Embryonic facial prominence (tissue), 1 donor: ENCODE data around the gene TLE1.

ENCODE experiments used
- DNase-seq: peaks from one replicate; pipeline ENCODE4 v3.0.0-alpha.2; 2016; ENCODE audit errors: extremely low spot score

The TLE1 gene

DNA sequence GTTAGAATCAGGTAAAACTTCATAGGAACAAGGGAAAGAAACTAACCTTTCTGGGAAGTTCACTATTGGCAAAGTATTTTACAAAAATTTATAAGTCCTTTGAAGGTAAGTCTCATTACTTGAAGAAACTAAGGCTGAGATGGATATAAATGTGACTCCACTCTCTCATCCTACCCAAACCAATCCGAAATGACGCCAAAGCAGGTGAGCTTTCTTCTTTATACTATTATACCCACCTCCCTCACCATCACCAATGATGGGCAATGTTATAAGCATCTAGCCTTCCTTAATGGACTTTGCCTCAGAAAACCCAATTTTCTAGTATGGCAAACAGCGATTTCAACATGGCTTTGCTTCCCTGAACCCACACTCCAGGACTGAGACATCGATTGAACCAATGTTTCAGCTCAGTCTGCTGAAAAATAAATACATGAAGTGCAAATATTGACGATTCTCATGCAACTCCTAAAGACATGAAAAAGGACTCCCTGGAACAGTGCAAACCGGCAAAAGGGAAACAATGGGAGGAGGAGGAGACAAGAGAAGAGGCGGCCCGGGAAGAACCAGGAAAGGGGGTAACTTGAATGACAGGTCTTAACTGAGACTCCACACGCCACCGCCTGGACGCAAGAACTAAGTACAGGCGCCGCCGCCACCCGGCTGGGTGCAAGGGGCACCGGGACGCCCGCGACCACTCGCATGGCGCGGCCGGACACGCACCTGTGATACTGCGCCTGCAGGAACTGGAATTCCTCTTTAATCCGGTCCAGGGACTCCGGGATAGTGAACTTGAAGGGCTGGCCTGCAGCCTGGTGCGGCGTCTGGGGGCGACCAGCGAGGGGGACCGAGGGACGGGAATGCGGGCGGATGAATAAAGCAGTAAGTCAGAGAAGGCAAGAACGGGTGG lies 2.5 kb downstream of the TLE1 start:
- DNase-seq, result peak; percentile 84

DNA sequence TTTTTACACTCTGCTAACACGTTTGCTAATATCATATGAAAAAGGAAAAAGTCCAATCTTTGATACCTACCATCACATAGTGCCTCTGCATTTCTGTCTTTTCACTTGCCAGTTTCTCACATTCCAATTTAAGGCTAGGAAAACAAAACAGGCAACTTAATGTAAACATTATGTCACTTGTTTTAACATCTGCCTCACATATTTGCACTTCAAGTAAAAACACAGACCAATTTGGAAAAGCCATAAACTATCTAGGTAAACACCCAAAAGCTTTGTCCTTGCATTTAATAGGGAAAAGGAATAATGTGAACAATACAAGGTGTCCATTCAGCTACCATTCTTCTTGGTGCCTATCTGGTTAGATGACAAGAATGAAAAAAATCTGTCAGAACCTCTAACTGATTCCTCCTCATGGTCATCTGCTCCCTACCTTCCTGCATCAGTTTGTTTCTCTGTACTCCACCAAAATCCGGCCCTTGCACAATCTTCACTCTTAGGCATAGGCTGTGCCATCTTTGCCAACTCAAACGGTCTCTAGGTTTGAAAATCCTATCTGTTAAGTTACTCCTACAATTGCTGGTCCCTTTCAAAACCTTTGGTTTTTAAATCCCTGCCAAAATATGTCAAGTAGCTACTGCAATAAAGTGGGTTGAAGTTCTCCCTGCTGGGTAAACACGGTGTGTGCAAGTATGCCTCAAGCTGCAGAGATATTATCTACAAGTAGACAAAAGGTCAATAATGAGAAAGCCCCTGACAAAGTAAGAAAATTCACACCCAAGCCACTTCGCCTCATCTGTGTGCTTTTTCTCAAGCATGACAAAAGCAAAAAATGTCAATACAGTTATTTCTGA lies 3.4 kb downstream of the TLE1 start:
- no peak for DNase-seq

DNA sequence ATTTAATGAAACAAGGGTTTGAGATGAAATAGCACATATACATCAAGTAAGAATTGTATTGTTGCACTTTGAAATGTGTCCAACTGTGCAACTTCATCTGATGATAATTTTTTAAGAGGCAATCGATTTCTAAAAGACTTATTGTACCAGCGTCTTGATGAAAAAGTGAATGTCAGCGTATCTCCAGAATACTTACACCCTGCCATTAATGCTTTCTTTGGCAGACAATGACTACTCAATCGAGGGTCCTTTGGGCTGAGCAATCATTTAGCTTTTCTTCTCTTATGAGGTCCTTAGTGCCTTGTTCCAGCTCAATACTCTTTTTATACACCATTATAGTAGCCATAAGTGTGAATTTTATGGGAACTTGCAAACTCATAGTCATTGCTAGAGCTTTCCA lies 4.7 kb downstream of the TLE1 start:
- DNase-seq, result no peak

DNA sequence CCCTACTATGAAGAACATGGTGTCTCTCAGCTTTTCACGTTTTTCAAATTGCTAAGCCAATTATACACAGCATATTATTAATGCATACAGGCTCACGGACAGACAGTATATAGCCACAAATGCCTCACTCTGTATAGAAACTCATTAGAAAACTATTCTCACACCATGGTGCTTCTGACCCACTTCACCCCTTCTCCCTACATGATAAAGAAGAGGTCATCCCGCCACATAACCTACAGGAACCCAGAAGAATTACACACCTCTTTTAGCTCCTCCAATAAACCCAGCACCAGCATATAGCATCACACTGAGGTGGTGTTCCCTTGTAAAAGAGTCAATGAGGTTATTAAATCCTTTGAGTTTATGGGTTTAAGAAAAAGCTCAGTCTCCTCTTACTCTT lies 5.6 kb downstream of the TLE1 start:
- no peak for DNase-seq

DNA sequence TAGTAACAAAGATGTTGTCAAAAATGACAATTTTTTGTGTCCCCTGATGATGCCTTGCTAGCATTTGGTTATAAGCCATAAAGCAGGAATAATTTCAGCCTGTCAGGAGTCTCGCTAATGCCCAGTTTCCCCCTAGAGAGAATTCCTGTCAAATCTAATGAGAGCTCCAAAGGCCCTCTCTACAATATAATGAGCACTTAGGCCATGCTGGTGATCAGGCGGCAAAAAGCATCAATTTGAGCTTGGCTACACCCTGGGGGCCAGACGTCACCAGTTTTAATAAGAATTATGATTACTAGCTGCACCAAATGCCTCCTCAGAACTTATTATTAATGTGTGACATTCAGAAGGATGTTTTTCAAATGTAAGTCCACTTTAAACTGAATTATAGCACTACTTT lies 6.1 kb downstream of the TLE1 start:
- DNase-seq, result no peak

DNA sequence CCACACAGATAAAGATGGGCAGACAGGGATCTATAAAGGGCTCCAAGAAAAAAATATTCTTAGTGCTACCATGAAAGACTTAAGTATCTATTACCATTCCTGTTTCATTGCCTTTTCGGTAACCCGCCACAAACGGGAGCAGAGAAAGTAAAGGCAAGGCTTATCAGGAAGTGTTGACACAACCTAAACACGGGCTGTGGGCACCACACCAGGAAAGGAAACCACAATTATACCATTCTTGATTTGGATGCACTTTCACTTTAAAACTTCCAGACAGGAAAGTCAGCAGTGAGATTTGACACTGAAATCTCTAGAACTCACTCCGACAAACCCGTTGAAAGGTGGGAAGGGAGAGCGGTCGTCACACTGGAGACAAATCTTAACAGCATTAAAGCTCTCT lies 6.5 kb downstream of the TLE1 start:
- DNase-seq, result no peak

DNA sequence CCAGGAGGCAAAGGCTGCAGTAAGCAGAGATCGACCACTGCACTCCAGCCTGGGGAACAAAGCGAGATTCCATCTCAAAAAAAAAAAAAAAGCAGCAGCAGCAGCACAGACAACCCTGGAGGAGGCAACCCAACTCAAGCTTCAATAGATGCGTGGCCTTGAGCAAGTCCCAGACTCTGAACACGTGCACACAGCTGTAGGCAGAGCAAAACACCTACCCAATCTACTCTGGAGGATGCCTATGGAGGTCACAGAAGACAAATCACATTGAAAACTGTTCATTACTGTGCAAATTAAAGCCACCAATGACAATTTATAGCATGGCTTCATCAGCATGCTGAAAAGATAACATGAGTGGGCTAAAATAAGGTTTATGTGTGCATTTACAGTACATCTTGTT lies 7.2 kb downstream of the TLE1 start:
- no peak for DNase-seq

DNA sequence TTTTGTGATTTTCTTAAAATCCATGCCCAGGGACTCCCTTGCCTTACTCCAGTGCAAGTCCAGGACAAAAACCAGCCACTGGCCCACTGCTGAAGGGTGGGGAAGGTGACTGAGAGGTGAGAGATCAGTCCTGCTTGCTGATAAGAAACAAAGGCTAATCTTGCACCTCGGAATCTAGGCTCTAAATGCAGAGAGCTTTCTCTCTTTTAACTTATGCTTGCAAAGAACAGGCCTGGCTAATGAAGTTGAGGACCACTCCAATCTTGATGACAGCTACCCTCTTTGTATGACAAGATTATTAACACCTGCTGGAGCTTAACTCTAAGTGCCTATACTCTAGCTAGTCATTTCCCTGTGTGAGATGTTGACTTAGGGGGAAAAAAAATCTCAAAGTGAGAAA lies 8.8 kb downstream of the TLE1 start:
- DNase-seq, result no peak

DNA sequence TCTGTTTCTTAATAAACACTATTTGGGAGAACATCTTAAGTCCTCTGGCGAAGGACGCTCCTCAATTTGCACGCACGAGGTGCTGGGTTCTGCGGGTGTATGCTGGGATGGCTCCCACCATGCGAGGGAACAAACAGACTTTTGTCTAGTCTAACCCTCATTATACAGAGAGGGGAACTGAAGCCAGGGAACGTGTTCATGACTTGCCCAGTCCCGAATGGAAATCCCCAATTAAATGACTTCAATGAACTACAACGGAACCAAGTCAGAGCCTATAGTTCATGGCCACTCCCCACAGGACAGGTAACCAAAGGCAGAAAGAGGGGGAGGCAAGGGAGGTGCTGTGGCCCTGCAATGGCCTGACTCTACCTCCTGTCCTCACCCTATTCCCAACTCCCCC lies 9.3 kb downstream of the TLE1 start:
- no peak for DNase-seq

DNA sequence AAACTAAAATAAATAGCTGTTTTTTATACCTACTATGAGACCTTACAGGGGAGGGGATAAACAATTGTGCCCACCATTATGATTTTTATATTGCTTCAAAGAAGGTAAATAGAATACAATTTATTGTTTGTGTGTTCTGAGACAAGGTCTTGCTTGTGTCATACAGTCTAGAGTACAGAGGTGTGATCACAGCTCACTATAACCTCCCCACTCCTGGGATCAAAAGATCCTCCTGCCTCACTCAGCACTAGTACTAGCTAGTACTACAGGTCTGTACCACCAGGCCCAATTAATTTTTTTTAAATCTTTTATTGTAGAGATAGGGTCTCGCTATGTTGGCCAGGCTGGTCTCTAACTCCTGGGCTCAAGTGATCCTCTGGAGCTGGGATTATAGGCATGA lies 11.3 kb downstream of the TLE1 start:
- DNase-seq, result no peak

DNA sequence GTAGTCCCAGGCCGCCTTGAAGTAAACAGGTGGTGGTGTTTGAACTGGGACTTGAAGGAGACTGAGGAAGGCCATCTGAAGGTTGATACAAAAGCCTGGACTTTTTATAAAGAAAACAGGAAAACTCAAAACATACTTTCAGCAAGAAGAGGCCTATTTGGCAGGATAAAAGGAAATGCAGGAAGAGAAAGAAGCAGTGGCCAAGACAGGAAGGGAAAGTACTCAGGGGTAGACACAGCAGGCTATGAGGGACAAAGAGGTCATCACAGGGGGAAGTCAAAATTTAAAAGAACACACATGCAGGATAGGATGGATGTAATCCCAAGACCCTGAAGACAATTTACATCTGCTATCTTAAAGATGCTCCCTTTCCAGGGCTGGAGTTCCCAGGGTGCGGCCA lies 13.0 kb downstream of the TLE1 start:
- no peak for DNase-seq

DNA sequence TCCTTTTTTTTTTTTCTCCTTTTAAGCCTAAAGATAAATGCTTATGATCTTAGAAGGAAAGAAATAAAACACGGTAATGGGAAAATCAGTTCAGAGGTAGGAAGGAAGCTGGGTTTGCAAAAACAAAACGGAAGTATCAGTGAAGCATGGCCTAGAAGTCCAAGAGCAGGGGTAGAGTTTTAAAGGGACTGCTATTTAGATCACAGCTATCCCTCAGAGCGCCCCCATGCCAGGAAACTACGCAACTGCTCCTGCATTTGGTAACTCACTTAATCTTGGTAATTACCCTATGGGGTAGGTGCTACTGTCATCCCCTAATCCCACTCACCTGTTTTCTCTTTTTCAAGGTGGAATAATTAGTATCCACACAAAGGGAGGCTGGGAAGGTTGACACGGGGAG lies 16.0 kb downstream of the TLE1 start:
- no peak for DNase-seq

DNA sequence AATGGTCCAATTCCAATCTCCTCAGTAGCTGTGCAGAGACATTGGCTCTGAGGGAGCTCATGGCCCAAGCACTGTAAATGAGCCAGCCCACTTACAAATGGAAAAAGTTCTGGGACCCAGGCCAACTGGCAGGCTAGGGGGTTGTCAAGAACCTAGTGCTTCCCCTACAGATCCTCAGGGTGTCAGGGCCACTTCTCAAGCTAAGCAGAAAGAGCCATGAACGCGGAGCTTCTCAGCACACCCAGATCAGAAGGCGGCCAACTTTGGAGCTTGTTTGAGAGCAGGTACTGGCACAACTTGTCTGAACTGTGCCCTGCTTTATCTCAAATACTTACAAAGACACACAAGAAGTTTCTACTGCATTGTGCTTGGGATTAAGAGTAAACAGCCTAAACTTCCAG lies 17.5 kb downstream of the TLE1 start:
- DNase-seq, result no peak

DNA sequence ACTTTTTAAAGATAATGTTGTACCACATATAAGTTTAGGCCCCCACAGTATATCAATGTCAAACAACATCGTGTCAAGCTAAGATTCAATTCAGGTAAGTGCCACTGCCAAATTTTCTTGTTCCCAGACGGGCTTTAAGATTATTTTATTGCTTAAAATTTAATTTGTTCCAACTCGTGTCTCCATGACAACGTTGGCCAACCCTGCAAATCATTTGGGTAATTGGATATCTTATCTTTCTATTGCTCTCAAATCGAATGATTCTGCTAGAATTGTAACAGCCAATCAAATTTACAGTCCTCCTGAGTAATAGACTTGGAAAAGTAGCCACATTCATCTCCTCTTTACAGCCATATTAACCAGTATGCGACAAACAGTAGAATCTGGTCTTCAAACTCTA lies 19.5 kb downstream of the TLE1 start:
- no peak for DNase-seq

DNA sequence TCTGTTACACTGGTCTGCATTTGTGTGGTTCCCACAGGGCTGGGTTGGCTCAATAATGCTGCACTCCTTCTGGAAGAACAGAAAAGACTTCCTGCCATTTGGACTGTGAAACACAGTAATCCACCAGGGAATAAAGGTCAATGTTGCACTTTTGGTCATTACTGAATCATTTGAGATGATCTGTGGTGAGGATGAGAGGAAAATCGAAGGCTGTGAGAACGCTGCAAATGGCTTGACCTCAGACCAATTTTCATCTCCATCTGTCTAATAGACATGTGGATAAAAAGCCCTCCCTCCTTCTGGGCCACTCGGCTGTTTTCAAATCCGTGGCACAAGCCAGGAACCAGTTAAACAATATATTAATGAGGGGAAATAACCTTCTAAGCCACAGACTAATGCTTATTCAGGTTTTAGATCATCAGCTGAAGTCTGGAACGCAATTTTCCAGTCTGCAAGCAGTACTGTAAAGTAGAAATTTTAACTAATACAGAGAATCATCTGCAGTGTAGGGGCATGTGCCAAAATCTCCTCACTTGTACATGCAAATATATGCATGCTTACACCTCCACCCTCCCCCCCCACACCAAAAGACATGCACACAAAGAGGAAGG lies 20.2 kb downstream of the TLE1 start:
- DNase-seq, result no peak

DNA sequence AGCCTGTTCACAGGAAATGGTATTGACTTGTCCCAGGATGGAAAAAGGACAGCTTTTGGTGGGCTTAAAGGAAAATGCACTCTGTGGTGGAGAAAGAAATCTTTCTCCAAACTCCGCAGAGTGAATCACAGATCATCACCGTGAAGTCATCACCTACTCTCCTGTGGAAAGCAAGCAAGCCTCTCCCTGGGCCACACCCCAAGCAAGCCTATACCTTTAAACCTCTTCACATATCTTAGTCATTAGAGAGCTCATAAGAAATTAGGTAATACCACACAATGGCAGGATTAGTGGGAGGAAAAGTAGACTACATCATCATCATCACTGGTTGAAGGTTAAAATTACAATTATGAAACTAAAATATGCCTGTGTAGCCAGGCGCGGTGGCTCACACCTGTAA lies 23.2 kb downstream of the TLE1 start:
- DNase-seq, result no peak

DNA sequence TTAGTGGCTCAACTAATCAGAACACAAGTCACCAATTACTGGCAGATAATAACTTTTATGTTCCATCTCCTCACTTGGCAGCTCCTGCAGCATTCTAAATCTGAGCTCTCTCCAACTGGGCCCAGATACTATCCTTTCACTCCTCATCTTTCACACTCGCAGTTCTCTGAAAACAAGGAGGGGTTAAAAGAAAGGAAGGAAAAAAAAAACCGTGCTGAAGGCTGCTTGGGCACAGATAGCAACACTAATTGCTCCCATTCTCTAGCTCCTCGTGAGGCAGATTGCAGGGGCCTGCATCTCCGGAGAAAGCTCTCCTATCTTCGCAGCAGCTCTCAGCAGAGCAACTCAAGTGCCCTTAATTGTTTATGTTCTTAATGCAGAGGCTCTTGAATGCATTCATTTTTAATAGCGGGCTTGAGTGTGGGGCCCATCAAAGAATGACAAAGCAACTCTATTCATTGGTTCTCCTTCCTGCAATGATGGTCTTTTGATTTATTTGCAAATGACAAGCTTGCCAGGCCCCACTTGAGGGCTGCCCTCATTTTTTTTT lies 23.9 kb downstream of the TLE1 start:
- DNase-seq, result no peak

DNA sequence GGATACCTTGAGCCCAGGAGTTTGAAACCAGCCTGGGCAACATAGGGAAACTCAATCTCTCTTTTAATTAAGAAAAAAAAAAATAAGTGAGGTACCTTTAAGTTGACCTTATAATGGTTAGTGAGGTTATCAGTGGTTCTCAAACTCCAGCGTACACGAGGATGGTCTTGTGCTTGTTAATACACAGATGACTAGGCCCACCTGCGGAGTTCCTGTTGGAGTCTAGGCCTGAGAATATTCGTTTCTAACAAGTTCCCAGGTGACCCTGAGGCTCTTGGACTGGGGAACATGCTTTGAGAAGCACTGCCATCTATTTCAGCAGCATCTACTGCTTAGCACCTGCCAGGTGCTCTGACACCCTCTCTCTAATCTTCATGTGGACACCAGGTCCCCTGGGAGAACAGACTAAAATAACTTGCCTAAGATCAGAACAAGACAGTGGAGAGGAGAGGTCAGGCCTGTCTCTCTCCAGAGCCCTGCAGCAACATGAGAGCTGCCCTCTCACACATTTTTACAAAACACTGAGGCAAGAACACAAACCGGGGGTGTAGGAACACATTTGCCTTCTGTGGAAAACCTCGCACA lies 24.6 kb downstream of the TLE1 start:
- DNase-seq, result no peak

DNA sequence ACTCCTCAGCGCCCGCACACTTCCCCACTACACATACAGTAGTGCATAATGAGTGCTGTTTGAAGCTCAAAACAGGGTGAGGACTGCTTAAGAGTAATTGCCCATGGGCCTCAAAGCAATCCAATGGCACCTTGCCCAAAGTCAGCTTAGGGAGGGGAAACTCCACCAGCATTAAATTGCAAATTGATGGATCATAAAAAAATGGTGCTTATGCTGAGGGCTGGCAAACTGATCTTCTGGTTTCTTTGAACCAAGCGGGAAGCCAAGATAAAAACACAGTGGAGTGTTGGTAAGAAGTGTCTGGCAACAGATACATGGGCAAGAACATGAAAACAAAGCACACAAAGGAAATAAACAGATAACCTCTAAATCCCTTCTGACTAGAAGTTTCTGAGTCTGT lies 28.0 kb downstream of the TLE1 start:
- no peak for DNase-seq

DNA sequence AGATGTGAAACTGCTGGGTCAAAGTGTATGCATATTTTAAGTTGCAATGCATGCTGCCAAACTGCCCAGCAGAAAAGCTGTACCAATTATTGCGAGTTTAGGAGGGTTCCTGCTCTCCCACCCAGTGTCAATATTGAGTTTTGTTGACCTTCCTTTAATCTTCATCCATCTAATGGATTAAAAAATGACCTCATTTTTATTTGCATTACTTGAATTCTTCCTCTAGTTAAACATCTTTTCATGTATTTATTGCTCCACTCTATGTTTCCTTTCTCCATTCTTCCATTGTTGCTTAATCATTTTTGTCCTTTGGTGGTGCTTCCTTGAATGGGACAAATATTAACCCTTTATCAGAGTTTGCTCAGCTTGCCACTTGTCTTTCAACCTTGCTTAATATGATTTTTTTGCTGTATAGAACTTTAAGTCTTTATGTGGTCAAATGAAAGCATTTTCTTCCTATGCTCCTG lies 32.4 kb downstream of the TLE1 start:
- DNase-seq, result no peak

DNA sequence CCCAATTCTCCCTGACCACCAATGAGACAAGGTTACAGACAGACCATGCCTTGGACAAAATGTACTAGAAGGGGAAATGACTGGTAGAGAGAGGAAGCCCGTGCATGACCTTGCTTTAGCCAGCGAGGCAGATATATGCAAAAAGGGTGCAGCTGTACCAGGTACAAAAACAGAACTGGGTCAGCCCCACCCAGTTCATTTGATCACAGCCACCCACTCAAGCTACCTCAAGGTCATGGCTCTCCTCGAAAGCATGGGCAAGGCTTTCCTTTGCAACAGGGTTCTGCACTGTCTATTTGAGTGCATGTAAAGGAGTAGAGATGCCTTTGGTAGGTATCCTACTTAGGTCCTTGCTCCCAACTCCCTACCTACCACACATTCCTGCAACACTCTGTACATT lies 33.3 kb downstream of the TLE1 start:
- no peak for DNase-seq

DNA sequence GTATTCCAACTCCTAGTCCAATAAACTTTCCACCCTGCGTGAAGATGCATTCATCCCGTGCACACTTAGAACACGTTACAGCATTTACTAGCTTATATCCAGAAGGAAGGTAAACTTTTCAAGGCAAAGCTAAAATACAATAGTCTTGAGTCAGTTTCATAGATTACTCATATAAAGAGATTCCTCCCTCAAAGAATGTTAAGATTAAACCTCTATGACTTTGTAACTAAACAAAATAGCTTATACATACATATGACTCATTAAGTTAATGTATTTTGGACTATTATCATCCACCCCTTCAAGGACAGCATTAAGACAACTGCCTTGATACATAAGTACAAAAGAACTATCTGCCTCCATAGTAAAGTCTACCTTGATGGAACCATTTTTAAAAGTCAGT lies 36.1 kb downstream of the TLE1 start:
- no peak for DNase-seq
